ENCODE data around the gene CIBAR2. TPM values are rescaled to one million over a fixed set of nuclear protein-coding genes. Genes with fewer than 3 reads are reported as not detected.
"Not testable (repeated sequence)": the region's sequence is repeated elsewhere in the genome, so short reads cannot be mapped to it uniquely, and the experiment has no call there.

CIBAR2 gene
- total RNA-seq, 1 donor from 2014 or later: not detected

DNA sequence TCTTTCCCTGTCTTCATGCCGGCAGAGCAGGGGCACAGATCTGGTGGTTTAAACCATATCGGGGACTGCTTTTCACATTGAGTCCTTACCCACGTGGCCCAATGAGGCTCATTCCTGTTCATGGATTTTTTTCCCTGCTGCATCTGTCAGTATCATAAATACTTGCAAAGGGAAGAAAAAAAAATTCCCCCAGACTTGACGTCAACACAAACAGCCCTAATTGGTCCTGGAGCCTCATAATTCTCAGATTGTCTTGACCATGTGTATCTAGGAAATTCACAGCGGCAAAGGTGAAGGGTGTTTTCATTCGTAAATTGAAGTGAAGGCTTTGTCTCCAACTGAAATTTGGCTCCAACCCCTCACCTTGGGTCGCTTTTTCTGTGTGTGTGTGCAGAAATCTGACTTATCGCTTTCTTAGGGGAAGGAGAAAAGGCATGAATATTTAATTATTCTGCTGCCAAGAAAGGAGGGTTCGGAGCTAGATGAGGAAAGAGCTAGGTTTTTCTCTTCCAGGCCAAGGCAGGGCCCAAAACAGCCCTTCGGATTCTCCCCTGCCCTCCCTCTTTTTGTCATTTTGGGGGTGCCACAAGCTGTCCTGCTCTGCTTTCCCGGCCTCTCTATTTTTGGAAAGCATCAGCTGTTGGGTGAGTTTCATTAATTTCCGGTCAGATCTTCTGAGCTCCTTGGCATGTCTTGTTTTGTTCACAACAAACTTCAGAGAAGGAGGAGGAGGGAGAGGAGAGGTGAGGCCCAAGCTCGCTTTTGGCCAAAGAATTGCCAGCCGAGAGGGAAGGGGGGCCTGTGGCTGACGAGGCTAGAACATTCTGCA lies 17.8 kb upstream of the CIBAR2 start:
- ATAC-seq (no peak), DNase-seq (ENCODE audit: low spot score) (no peak)

DNA sequence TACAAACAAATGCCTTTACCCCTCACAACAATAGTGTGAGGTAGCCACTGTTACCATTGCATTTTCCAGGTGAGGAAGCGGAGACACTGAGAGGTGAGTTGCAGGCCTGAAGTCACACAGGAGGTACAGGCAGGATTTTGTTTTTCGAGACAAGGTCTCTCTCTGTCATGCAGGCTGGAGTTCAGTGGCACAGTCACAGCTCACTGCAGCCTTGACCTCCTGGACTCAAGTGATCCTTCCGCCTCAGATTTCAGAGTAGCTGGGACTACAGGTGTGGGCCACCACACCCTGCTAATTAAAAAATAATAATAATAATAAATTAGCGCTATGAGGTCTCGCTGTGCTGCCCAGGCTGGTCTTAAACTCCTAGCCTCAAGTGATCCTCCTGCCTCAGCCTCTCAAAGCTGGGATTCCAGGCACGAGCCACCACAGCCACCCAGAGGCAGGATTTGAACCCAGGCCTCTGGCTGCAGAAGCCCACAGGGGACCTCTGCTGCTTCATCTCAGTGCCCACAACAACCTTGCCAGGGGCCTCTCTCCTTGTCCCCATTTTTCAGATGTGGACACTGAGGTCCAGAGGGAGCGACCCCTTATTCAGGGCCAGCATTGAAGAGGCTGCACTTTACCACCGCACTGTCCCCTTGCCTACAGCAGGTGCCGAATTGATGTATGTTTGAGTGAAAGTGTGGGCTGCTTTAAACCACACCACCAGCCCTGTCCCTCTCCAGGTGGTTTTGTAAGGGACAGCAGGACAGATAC lies 16.0 kb upstream of the CIBAR2 start:
- DNase-seq (ENCODE audit: low spot score) (no peak), ATAC-seq (no peak)

DNA sequence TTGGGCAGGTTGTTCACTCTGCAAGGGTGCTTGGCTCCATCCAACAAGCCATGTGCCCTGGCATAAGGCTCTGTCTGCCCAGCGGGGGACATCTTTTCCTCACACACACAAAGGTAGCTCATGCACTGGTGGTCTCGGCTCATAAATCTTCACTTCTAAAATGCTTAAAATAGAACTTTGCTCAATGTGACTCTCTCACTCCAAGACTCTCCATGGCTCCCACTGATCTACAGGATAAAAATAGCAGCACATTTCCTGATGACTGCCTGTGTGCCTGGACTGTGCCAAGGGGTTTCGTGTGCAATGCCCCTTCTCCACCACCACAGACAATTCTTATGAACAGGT lies 15.1 kb upstream of the CIBAR2 start:
- no peak for DNase-seq (ENCODE audit: low spot score)
- no peak for ATAC-seq

DNA sequence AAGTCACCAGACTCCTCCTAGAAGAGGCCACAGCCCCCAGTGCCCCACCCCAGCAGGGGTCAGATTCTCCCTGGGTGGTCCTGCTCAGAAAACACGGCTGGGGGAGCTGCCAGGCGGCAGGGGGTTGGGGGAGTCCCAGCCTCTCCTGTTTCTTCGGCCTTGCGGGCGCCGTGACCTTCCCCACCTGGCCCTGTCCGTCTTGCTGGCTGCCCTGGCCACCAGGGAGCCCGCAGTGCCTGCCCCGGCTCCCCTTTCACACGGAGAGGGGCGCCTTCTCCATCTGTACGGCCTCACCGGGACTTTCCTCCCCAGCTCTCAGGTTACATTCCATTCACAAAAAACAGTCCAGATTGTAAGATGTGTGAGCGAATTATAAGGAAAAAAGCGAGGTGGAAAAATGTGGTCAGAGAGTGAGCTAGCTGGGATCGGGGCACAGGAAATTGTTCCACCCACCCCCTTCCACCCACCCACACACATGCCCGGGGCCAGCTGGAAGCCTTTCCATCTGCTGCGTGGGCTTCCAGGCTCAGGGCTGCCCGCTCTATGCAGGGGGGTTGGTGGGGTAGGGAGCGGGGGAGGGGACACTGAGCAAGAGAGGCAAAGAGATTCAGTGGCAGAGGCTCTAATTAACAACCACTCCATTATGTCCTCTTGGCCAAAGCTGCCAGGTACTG lies 14.6 kb upstream of the CIBAR2 start:
- ATAC-seq (no peak), DNase-seq (ENCODE audit: low spot score) (no peak)

DNA sequence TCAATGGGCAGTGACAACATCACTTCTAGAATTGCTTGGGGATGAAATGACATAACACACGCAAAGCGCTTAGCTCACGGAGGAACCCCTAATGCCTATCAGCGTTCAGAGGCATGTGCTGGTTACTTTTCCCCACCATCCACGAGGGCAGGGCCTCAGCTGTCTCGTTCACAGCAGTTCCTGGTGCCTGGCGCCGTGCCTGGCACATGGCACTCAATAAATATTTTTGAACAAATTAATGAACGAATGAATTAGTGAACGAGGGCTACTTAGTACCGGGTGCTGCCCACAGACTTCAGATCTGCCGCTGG lies 14.1 kb upstream of the CIBAR2 start:
- DNase-seq (ENCODE audit: low spot score) (no peak), ATAC-seq (no peak)

DNA sequence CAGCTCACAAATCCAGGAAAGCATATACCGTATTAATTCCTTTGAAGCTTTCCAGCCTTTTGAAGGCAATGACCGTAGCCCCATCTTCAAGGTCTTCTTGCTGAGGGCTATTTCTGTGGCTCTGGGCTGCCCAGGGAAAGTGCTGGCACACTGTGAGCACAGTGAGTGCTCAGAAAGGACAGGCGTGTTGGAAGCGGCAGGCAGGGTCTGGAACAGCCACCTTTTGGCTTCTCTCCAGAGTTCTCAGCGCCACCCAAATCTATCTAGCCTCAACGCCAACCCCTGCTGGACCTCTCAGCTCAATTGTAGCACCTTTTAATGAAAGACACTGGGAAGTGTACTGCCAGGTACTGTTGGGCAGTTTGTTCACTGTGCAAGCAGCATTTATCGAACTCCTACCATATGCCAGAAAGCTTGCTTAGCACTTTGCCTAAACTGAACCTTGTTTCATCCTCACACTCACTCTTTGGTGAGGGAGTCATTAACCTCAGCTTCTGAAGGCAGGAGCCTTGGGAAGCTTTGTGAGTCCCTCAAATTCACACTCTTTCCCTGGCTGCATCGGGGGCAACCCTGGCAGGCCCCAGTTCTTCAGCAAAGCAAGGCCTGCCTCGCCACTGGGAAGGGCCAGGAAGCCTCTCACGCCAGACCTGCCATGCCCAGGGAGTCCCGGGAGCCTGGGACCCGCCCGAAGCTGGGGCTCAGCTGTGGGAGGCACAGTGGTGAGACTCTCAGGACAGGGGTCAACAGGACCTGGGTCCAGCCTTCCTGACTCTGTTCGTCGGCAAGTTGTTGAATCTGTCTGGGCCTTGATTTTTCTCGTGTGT lies 13.5 kb upstream of the CIBAR2 start:
- no peak for DNase-seq (ENCODE audit: low spot score)
- peak; percentile 68 for ATAC-seq

DNA sequence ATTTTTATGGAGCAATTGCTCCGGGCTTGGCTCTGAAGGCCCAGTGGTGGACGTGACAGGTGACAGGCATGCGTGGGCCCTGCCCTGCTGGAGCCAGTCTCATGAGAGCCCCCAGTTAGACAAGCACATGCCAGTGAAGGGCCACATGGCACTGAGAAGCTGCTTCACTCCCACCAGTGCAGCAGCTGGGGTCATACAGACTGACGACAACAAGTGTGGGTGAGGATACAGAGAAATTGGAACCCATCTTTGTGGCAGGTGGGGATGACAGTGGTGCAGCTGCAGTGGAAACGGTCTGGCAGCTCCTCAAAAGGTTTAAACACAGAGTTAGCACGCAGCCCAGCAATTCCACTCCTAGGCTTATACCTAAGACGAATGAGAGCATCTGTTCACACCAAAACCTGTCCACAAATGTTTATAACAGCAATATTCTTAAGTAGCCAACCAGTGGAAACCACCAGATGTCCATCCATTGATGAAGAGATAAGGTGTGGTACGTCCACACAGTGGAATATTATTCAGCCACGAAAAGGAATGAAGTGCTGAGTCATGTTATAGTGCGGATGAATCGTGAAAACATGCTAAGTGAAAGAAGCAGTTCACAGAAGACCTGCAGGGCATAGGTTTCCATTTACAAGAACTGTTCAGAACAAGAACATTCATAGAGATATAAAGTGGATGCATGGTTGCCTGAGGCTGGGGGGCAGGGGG lies 12.5 kb upstream of the CIBAR2 start:
- no peak for ATAC-seq

DNA sequence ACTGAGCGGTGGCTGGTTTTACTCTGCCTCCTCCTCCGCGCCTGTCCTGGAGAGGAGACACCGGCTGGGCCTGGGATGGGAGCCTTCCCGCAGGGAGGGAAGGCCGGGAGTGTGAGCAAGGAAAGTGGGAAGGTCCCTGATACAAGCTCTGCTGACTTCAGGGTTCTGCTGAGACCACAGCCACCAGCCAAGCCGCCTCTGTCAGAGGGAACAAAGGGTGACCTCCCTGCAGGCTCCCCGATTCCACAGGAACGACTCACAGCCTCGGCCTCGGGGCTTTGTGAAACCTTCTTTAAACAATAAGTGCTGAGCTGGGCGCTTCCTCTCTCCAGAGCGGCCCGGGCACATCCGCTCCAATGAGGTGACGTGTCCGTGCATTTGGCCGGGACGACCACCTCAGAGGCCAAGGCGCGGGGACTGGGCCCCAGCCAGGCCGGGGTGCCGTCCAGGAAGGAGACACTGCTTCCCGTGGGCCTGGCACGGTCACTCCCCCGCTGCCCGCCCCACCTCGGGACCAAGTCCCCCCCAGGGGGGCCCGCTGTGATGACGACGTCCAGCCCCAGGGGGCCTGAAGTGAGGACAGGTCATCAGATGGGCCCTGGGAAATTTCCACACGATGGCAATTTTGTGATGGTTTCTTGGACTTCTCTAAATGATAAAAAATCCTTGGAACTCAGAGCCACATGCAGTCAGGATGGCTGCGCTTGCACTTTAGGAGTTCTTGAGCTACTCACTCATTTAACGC lies 11.8 kb upstream of the CIBAR2 start:
- ATAC-seq (peak; percentile 54), DNase-seq (ENCODE audit: low spot score) (no peak)

More for the DNA sequence above, 12.5 kb upstream of the CIBAR2 start:
- no peak for DNase-seq (ENCODE audit: low spot score)

DNA sequence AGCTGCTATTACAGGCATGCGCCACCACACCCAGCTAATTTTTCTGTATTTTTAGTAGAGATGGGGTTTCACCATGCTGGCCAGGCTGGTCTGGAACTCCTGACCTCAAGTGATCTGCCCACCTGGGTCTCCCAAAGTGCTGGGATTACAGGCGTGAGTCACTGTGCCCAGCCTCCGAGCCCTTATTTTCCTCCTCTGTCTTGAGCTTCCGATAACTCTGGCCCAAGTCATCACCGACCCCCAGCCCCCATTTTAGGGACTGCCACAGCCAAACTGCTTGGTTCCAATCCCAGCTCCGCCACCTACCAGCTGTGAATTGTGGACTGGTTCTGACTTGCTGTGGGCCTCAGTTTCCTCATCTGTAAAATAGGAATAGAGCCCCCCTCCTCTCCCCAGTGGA lies 11.2 kb upstream of the CIBAR2 start:
- DNase-seq (ENCODE audit: low spot score); ATAC-seq: not testable (repeated sequence)

DNA sequence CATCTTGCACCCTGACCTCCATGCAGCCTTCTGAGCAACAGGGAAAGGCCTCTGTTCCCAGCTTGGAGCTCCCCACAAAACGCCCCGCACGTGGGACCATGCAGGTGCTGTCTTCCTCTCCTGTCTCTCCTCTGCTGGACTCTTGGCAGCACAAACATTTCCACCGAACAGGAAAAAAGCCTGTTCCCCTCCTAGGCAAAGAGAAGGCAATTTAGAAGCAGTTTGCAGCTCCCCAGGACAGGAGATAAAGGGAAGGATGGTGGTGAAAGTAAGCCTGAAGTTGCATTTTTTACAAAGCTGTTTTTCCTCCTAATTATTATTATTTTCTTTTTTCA lies 7.7 kb upstream of the CIBAR2 start:
- ATAC-seq (no peak), DNase-seq (ENCODE audit: low spot score) (no peak)

DNA sequence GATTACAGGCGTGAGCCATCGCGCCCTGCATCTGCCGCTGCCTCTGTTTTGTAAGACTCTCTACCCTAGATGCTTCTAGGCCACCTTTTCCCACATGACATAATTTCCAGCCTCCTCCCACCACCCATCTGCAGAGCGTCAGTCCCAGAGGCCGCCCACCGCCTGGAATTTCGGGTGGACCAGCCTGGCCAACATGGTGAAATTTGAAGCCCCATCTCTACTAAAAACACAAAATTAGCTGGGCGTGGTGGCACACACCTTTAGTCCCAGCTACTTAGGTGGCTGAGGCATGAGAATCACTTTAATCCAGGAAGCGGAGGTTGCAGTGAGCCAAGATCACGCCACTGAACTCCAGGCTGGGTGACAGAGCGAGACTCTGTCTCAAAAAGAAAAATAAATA lies 5.1 kb upstream of the CIBAR2 start:
- DNase-seq (ENCODE audit: low spot score) (no peak), ATAC-seq (no peak)

DNA sequence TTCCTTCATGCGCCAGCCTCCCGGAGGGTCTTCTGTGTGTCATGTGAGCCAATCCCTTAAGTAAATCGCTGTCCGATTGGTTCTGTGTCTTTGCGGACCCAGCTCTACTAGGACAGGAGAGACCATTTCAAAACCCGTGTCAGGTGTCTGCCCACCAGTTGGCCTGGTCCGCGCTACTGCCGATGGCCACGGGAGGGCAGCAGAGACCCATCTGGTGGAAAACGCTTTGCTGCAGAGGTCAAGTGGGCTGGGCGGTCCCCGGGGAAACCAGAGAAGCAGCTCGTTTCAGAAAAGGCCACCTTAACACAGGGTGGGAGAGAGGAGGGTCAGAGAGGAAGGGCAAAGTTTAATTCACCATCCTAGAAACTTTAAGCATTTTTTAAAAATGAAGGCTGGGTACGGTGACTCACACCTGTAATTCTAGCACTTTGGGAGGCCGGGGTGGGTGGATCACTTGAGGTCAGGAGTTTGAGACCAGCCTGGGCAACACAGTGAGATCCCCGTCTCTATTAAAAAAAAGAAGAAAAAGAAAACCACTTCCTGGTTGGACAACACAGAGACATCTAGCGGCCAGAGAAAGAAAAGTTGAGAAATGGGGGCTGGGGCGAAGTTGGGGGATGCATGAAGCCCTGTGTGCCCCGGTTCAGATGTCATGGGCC lies 2.8 kb upstream of the CIBAR2 start:
- DNase-seq (ENCODE audit: low spot score): peak; percentile 88
- peak; percentile 97 for ATAC-seq

DNA sequence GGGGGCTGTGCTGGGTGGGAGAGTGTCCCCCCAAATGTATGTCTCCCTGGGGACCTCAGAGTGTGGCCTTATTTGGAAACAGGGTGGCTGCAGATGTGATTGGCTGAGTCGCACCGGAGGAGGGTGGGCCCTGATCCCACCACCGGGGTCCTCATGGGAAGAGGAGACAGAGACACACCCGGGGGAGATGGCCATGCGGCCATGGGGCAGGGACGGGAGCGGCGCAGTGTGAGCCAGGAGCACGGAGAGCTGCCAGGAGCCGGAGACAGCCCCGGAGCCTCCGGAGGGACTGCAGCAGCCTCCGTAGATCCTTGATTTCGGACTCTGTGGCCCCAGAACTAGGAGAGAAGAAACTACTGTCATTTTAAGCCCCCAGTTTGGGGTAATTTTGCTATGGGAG lies 1.6 kb upstream of the CIBAR2 start:
- no peak for DNase-seq (ENCODE audit: low spot score)
- no peak for ATAC-seq

DNA sequence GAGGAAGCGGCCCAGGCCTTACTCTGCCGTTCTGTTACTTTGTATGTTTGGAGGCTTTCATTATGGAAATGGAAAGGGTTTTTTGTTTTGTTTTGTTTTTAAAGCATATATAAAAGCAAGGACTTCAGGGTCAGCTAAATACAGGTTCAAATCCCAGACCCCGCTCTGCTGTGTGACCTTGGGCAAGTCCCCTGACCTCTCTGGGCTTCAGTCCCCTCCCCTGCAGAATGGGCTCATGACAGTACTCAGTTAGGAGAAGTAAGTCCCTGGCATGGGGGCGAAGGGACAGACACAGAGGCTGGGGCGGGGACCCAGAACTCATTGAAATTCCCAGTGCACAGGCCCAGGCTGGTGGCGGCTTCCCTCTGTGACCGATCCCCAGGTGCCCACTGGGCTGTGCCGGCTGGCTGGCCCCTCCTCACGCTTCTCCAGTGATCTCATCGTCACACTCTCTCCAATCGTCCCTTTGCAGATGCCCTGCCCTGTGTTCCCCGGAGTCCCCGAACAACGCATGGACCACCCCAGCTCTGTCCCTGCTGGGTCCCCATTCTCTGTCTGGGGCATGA lies 979 bp upstream of the CIBAR2 start:
- no peak for DNase-seq (ENCODE audit: low spot score)
- ATAC-seq: no peak

DNA sequence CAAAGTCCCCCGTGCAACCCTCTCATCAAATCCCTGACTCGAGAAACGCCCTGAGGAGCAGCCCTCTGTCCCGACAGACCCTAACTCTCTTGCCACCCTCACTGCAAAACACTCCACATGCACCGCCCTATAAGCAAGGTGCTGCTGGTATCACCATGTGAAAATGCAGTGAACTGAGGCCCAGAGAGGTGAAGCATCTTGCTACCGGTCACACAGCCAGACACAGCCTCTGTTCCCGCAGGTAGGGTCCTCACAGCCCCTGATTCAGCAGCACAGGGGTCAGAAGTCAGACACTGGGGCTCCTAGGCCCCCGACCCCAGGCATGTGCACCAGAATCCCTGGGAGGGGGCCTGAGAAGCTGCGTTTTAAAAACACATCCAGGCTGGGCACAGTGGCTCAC lies 1.1 kb downstream of the CIBAR2 start:
- ATAC-seq (no peak), DNase-seq (ENCODE audit: low spot score) (no peak)

DNA sequence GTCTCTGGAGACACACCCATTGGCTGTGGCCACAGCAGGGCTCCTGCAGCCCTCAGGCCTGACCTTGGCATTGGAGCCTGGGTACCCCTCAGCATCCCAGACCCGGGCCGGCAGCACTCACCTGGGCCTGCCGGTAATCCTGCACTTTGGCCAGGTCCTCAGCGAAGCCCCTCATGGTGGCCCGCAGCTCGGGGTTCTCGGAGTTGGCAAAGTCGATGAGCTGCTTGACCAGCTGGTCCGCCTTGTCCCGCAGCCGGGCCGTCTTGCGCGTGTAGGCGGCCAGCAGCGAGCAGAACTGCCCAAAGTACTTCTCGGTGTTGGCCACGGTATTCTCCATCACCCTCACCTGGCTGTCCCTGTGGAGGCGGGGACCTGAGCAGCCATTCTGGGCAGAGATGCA lies 2.2 kb downstream of the CIBAR2 start:
- DNase-seq (ENCODE audit: low spot score) (no peak), ATAC-seq (no peak)

DNA sequence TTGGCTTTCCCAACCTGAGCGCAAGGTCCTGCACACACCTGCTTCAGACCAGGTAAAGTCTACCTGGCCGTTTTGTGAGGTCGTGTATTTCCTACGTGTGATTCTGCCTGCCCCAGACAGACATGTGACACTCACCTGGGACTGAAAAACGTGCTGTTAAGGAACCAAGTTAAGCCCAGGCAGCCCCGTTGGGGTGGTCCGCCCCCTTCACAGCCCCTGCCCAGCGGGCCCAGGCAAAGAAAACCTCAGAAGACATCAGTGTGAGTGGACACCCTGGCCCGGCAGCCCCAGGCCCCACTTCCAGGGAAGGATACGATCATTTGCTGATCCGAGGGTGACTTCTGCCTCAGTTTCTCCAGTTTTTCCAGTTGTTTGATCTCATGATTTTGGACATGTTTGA lies 4.7 kb downstream of the CIBAR2 start:
- ATAC-seq: no peak
- DNase-seq (ENCODE audit: low spot score): no peak

DNA sequence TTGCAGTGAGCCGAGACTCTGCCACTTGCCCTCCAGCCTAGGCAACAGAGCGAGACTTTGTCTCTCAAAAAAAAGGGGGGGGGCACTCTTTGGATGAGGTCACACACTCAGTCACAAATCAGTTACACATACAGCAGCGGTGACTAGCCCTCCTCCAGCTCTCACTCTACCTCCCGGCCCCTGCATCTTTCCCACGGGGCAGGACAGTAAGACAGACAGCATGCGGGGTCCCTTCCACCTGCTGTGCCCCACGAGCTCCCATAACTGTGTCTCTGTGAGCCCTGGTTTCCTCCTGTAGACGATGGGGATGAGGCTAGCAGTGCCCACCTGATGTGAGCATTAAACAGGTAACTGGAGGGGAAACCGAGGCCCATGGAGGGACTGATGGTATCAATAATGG lies 5.2 kb downstream of the CIBAR2 start:
- ATAC-seq (no peak), DNase-seq (ENCODE audit: low spot score) (no peak)

DNA sequence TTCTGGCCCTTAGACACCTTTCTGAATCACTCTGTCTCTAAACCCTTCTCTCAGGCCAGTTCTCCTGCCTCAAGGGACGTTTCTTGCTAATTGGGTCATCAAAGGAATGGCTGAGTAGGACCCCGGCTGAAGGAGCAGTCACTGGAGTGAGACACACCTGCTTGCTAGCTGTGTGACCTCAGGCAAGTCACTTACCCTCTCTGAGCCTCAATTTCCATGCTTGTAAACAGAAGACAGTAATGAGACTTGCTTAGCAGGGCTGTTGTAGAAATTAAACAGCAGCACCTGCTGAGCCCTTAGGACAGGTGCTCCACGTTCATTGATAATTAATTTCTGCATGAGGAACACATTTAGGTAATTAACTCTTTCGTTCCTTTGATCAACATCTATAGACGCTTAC lies 6.8 kb downstream of the CIBAR2 start:
- no peak for DNase-seq (ENCODE audit: low spot score)

More for the DNA sequence above, 6.8 kb downstream of the CIBAR2 start:
- no peak for ATAC-seq

Data from left lobe of liver (tissue), 2 donors.